ENCODE results near the gene C1QBP.

DNA sequence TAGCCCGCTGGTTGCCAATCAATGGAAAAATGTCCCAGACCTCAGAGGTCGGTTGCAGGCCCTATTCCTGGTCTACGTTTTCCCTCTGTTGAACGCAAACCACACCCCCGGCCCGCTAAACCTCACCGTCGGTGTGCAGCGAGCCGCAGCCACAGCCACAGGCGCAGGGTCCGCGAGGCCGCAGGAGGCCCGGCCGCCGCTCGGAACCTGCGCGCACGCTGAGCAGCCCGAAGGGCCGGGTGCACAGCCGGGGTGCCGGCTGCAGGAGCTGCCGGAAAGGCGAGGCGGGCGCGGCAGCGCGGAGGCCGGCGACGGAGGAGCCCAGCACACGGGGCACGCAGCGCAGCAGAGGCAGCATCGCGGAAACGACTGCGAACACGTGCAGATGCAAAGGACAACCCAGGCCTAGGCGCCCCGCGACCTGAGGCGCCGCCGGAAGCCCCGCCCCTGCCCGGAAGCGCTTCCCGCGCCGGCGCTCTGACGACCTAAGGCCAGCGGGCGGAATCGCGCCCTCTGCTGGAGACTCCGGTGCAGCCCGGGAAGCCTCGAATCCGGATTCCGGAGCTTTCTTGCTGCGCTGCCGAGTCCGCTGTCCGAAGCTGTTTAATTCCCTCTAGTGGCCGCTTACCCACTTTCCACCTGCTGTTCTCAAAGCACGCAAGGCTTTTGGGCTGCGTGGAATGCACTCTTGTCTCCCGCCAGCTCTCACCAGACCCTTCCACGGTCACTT is at the start of gene C1QBP:
- TF ChIP-seq, protein P1, sequence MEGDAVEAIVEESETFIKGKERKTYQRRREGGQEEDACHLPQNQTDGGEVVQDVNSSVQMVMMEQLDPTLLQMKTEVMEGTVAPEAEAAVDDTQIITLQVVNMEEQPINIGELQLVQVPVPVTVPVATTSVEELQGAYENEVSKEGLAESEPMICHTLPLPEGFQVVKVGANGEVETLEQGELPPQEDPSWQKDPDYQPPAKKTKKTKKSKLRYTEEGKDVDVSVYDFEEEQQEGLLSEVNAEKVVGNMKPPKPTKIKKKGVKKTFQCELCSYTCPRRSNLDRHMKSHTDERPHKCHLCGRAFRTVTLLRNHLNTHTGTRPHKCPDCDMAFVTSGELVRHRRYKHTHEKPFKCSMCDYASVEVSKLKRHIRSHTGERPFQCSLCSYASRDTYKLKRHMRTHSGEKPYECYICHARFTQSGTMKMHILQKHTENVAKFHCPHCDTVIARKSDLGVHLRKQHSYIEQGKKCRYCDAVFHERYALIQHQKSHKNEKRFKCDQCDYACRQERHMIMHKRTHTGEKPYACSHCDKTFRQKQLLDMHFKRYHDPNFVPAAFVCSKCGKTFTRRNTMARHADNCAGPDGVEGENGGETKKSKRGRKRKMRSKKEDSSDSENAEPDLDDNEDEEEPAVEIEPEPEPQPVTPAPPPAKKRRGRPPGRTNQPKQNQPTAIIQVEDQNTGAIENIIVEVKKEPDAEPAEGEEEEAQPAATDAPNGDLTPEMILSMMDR (IDR thresholded peaks at IDR 0.05; ENCODE audit: control extremely low read depth in 1 of 3, insufficient read depth in 1 of 3, low read depth in 1 of 3, low read length in 3 of 3) = peak; percentile 63 to 98 (median 97)
- TF ChIP-seq POLR2A (IDR thresholded peaks at IDR 0.05; ENCODE audit: control extremely low read depth in 1 of 2, low read depth in 2 of 2, low read length in 2 of 2) = peak; percentile 45 to 82
- TF ChIP-seq EGR1 (IDR thresholded peaks at IDR 0.05; ENCODE audit: borderline replicate concordance, low read depth, low read length) = no peak

Measured in H1 (cell line).